IMR-90 (cell line): ENCODE measurements around the gene APOBR. TPM values are rescaled to one million over a fixed set of nuclear protein-coding genes. Genes with fewer than 3 reads are reported as not detected.
A peak's percentile ranks its signal among the peaks of the same experiment; 100 is the strongest.

Experiments
- ATAC-seq: fragments of 200-7000 bp; cut with Tn5 transposase; 2 replicates; pipeline ENCODE4 v1.9.1; 2020; ENCODE audit warnings: low read depth, mild to moderate bottlenecking, moderate library complexity
- BruUV-seq: library from RNA; stranded (reverse); fragments of 400-500 nt; replicated peaks from 2 replicates; lab custom pipeline; 2021; lab: Mats Ljungman, UMichigan
- CTCF ChIA-PET: fragments of 300-600 bp; formaldehyde crosslinking; extraction: SDS; loops from one replicate; lab custom pipeline; 2021; ENCODE audit warnings: antibody characterized with exemption; lab: Yijun Ruan, JAX
- POLR2A ChIA-PET: fragments of 300-600 bp; sonication (Branson Sonifier 250); formaldehyde crosslinking; loops from one replicate; lab custom pipeline; 2022; ENCODE audit warnings: antibody characterized with exemption; ENCODE audit not compliant: unreplicated experiment; lab: Charles Lee
- DNase-seq: peaks from one replicate; pipeline ENCODE4 v3.0.0; 2013
- H2AFZ ChIP-seq: replicated peaks from 2 replicates; pipeline ENCODE3; 2013; ENCODE audit warnings: low read length, mild to moderate bottlenecking; ENCODE audit not compliant: poor library complexity
- H2AK5ac ChIP-seq: 2 replicates; pipeline ENCODE4 v1.6.1; 2013; ENCODE audit warnings: low read depth, low read length, inconsistent platforms
- H2AK9ac ChIP-seq: replicated peaks from 2 replicates; pipeline ENCODE3; 2013; ENCODE audit warnings: mild to moderate bottlenecking, low read depth, low read length, moderate library complexity; ENCODE audit not compliant: poor library complexity
- H2BK120ac ChIP-seq: 2 replicates; pipeline ENCODE4 v1.6.1; 2013; ENCODE audit warnings: low read depth, low read length, inconsistent platforms
- H2BK15ac ChIP-seq: 3 replicates; pipeline ENCODE4 v1.6.1; 2013; ENCODE audit warnings: low read depth, low read length, inconsistent platforms
- H2BK20ac ChIP-seq: 2 replicates; pipeline ENCODE4 v1.6.1; 2013; ENCODE audit warnings: low read depth, mild to moderate bottlenecking, inconsistent platforms, low read length, moderate library complexity
- H2BK5ac ChIP-seq: 2 replicates; pipeline ENCODE4 v1.6.1; 2013; ENCODE audit warnings: mild to moderate bottlenecking, low read depth, low read length, inconsistent platforms; ENCODE audit not compliant: poor library complexity, severe bottlenecking
- H3K14ac ChIP-seq: replicated peaks from 2 replicates; pipeline ENCODE4 v1.6.1; 2013; ENCODE audit warnings: low read depth, low read length, inconsistent platforms
- H3K18ac ChIP-seq: 2 replicates; pipeline ENCODE4 v1.6.1; 2013; ENCODE audit warnings: low read depth, low read length, control low read depth
- H3K23ac ChIP-seq: 2 replicates; pipeline ENCODE4 v1.6.1; 2013; ENCODE audit warnings: low read depth, low read length, inconsistent platforms
- H3K27ac ChIP-seq: 2 replicates; pipeline ENCODE4 v1.5.1; 2013; ENCODE audit warnings: mild to moderate bottlenecking, control low read depth, low read length; ENCODE audit not compliant: insufficient read depth
- H3K27me3 ChIP-seq: 2 replicates; pipeline ENCODE4 v1.6.1; 2013; ENCODE audit warnings: low read length; ENCODE audit not compliant: control insufficient read depth, insufficient read depth
- H3K36me3 ChIP-seq: 2 replicates; pipeline ENCODE4 v1.6.1; 2013; ENCODE audit warnings: low read length, mixed read lengths; ENCODE audit not compliant: control insufficient read depth, insufficient read depth
- H3K4ac ChIP-seq: 2 replicates; pipeline ENCODE4 v1.6.1; 2013; ENCODE audit warnings: low read depth, low read length, inconsistent platforms
- H3K4me1 ChIP-seq: 2 replicates; pipeline ENCODE4 v1.6.1; 2013; ENCODE audit warnings: low read length, mixed read lengths; ENCODE audit not compliant: control insufficient read depth, insufficient read depth
- H3K4me2 ChIP-seq: 2 replicates; pipeline ENCODE4 v1.6.1; 2013; ENCODE audit warnings: low read depth, mild to moderate bottlenecking, control low read depth, low read length, moderate library complexity
- H3K4me3 ChIP-seq: 2 replicates; pipeline ENCODE4 v1.5.1; 2013; ENCODE audit warnings: low read depth, mild to moderate bottlenecking, control low read depth, low read length, moderate library complexity; ENCODE audit not compliant: insufficient read depth
- H3K56ac ChIP-seq: 2 replicates; pipeline ENCODE4 v1.6.1; 2013; ENCODE audit warnings: low read length, inconsistent platforms; ENCODE audit not compliant: insufficient read depth; ENCODE audit errors: extremely low read depth
- H3K79me1 ChIP-seq, 2 experiments: 2 replicates each; pipeline ENCODE4 v1.6.1; 2013; ENCODE audit warnings: low read length in 2 of 2, inconsistent platforms in 1 of 2, low read depth in 1 of 2
- H3K9ac ChIP-seq: 2 replicates; pipeline ENCODE4 v1.6.1; 2013; ENCODE audit warnings: low read depth, low read length, control low read depth
- H3K9me1 ChIP-seq: 2 replicates; pipeline ENCODE4 v1.6.1; 2013; ENCODE audit warnings: low read length, inconsistent platforms; ENCODE audit not compliant: insufficient read depth
- H3K9me3 ChIP-seq: 2 replicates; pipeline ENCODE4 v1.6.1; 2013; ENCODE audit warnings: low read length; ENCODE audit not compliant: control insufficient read depth, insufficient read depth
- H4K20me1 ChIP-seq: 2 replicates; pipeline ENCODE4 v1.6.1; 2013; ENCODE audit warnings: low read length, inconsistent platforms; ENCODE audit not compliant: insufficient read depth
- H4K5ac ChIP-seq: 2 replicates; pipeline ENCODE4 v1.6.1; 2013; ENCODE audit warnings: mild to moderate bottlenecking, low read depth, low read length, control low read depth
- H4K8ac ChIP-seq, 2 experiments: 2 replicates each; pipeline ENCODE4 v1.6.1; 2013; ENCODE audit warnings: low read depth in 2 of 2, low read length in 2 of 2, control low read depth in 1 of 2, inconsistent platforms in 1 of 2
- H4K91ac ChIP-seq: 2 replicates; pipeline ENCODE4 v1.6.1; 2013; ENCODE audit warnings: low read depth, low read length, inconsistent platforms; ENCODE audit not compliant: insufficient read depth
- BHLHE40 ChIP-seq: fragments of 150-350 bp; IDR thresholded peaks from 2 replicates; pipeline ENCODE4 v1.6.1; 2016; ENCODE audit warnings: mild to moderate bottlenecking, low read depth, low read length
- CHD1 ChIP-seq: IDR thresholded peaks from 2 replicates; pipeline ENCODE4 v1.6.1; 2012; ENCODE audit warnings: low read depth, low read length, improper control_type of control experiment
- CTCF ChIP-seq: conservative IDR thresholded peaks from 2 replicates; pipeline ENCODE4 v1.5.1; 2012; ENCODE audit warnings: mild to moderate bottlenecking, low read depth, low read length, improper control_type of control experiment
- ELK1 ChIP-seq: fragments of 150-350 bp; IDR thresholded peaks from 2 replicates; pipeline ENCODE4 v1.6.1; 2016; ENCODE audit warnings: low read depth, mild to moderate bottlenecking, low read length, moderate library complexity, borderline replicate concordance
- FOS ChIP-seq: fragments of 150-350 bp; IDR thresholded peaks from 2 replicates; pipeline ENCODE4 v1.6.1; 2016; ENCODE audit warnings: low read depth, low read length
- MAZ ChIP-seq: IDR thresholded peaks from 2 replicates; pipeline ENCODE4 v1.6.1; 2012; ENCODE audit warnings: low read depth, mild to moderate bottlenecking, low read length, improper control_type of control experiment, moderate library complexity, borderline replicate concordance
- MXI1 ChIP-seq: IDR thresholded peaks from 2 replicates; pipeline ENCODE4 v1.6.1; 2012; ENCODE audit warnings: low read depth, mild to moderate bottlenecking, low read length, moderate library complexity, borderline replicate concordance
- NFE2L2 ChIP-seq: fragments of 150-350 bp; IDR thresholded peaks from 2 replicates; pipeline ENCODE4 v1.6.1; 2016; ENCODE audit warnings: low read depth, mild to moderate bottlenecking, low read length
- POLR2A ChIP-seq: IDR thresholded peaks from 2 replicates; pipeline ENCODE4 v1.6.1; 2012; ENCODE audit warnings: mild to moderate bottlenecking, low read depth, low read length
- RAD21 ChIP-seq: IDR thresholded peaks from 2 replicates; pipeline ENCODE4 v1.6.1; 2012; ENCODE audit warnings: low read length, improper control_type of control experiment
- RCOR1 ChIP-seq: IDR thresholded peaks from 2 replicates; pipeline ENCODE4 v1.6.1; 2012; ENCODE audit warnings: mild to moderate bottlenecking, low read length, improper control_type of control experiment; ENCODE audit not compliant: insufficient replicate concordance
- RFX5 ChIP-seq: IDR thresholded peaks from 2 replicates; pipeline ENCODE4 v1.8.0; 2012; ENCODE audit warnings: low read depth, mild to moderate bottlenecking, low read length, moderate library complexity
- SMC3 ChIP-seq: fragments of 150-350 bp; IDR thresholded peaks from 2 replicates; pipeline ENCODE4 v1.6.1; 2016; ENCODE audit warnings: low read depth, mild to moderate bottlenecking, antibody characterized with exemption, low read length, moderate library complexity
- USF2 ChIP-seq: fragments of 150-350 bp; IDR thresholded peaks from 2 replicates; pipeline ENCODE4 v1.6.1; 2017; ENCODE audit warnings: mild to moderate bottlenecking, antibody characterized with exemption, low read length, low read depth
- WGBS, 2 experiments: methylation state at CpG; one replicate each; pipeline versions ENCODE4 v1.1.5 to v1.1.7; 2013; ENCODE audit warnings: missing lambda C conversion rate in 2 of 2; ENCODE audit not compliant: insufficient read length in 1 of 2; ENCODE audit errors: extremely low coverage in 2 of 2; 5-methylcytosine and 5-hydroxymethylcytosine counted together
- dilution Hi-C: fragments of 300-500 bp; cut with HindIII; formaldehyde crosslinking; loops from one replicate; pipeline ENCODE4 v1.14.3; 2018; ENCODE audit warnings: low sequenced_read_pairs; ENCODE audit not compliant: unreplicated experiment
- in situ Hi-C: fragments of 300-500 bp; cut with MboI; formaldehyde crosslinking; loops from 3 replicates; pipeline ENCODE4 v1.14.3; 2019; ENCODE audit warnings: low sequenced_read_pairs, inconsistent platforms, mixed read lengths
- intact Hi-C: fragments of 100-400 bp; cut with micrococcal nuclease; formaldehyde crosslinking; loops from 2 replicates; pipeline ENCODE4 v1.10.0; 2022
- polyA plus RNA-seq, 3 experiments: library from polyadenylated mRNA; depleted of rRNA; stranded (reverse); fragments of >200 nt; gene quantifications; 2 replicates each; pipeline ENCODE4 v1.2.3, GENCODE V29; 2012; ENCODE audit warnings: low replicate concordance in 1 of 3
- total RNA-seq: library from RNA; depleted of rRNA; stranded (reverse); fragments of >200 nt; gene quantifications from 2 replicates; pipeline ENCODE4 v1.2.3, GENCODE V29; 2012

APOBR gene
- total and polyA plus RNA-seq, 2 of the 4 experiments (the other 2 are of a cell fraction) = not detected

DNA sequence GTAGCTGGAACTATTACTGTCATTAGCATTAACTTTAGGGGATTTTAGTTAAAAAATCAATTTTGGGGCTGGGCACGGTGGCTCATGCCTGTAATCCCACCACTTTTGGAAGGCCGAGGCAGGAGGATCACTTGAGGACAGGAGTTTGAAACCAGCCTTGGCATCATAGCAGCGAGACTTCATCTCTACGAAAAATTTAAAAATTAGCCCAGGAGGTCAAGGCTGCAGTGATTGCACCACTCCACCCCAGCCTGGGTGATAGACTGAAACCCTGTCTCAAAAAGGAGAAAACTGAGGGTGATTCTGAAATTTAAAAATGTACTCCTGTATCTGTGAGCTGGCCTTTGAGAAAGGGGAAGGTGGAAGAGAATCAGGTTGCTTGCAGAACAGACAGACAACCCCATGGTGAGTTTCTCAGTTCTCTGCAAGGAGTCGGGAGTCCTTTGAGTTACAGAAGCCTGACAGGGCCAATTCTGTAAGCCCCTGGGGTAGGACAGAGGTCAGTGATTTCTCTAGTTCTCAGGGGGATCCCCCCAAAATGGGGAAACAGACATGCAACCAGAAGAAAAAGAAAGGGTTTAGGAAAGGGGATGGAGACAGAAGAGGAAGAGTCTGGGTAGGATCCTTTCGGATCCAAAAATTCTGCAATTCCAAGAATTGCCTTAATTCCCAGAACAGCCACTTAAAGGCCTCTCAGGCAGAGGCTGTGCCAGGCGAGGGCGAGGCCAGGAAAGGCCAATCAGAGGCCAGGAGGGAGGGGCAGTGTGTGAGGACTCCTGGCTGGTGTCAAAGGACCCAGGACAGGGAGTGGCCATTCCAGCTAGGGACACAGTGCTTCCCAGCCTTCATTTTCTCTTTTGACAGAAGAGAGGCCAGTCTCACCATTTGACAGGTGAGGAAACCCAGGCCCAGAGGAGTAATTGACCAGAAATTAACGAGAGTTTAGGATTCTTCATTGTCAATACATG is 37.6 kb downstream of the APOBR start:
- Histone ChIP-seq H3K56ac (no peak overlapping the region), H2BK20ac (no peak overlapping the region), H3K23ac (no peak overlapping the region), H2AK9ac (no peak overlapping the region), H4K91ac (no peak overlapping the region), H4K5ac (no peak overlapping the region), H3K9me1 (peaks cover 5% of the 10 kb centered on the region; the same call in 1 of the 2 replicates), H3K9me3 (no peaks in the 10 kb centered on the region), H3K79me1 (peaks cover 3 to 10% of the 10 kb centered on the region in 2 experiments), H3K36me3 (peaks cover 20% of the 10 kb centered on the region), H3K27me3 (no peaks in the 10 kb centered on the region), H4K8ac (no peak overlapping the region), H2BK15ac (no peak overlapping the region), H2BK120ac (no peak overlapping the region), H3K4me2 (no peak overlapping the region), H3K4me1 (peaks cover under 1% of the 10 kb centered on the region; the same call in 1 of the 2 replicates), H3K14ac (no peak overlapping the region), H2BK5ac (no peak overlapping the region), H3K4ac (no peak overlapping the region), H3K27ac (no peak overlapping the region), H4K20me1 (no peaks in the 10 kb centered on the region; the same call in 1 of the 2 replicates), H2AK5ac (no peak overlapping the region), H3K9ac (no peak overlapping the region), H2AFZ (no peak overlapping the region), H3K4me3 (no peak overlapping the region), H3K18ac (no peak overlapping the region)
- in situ Hi-C loops = no loop called here
- ChIA-PET POLR2A (interaction anchor here (0.5 kb wide), 1 partner anchor 9 kb away, joined by 11 read pairs; no protein-coding TSS in a partner anchor), CTCF (no interaction called here)
- 60% methylated on average over 3 of the region's 9 CpGs; no CpG with 5 or more reads in 1 of the 2 experiments for WGBS, 2 experiments
- TF ChIP-seq MAZ (no peak), FOS (no peak), CTCF (no peak), RCOR1 (no peak), ELK1 (no peak), RFX5 (no peak), USF2 (no peak), POLR2A (no peak), MXI1 (no peak), NFE2L2 (no peak), CHD1 (no peak), BHLHE40 (no peak), RAD21 (no peak), SMC3 (no peak)
- DNase-seq = no peak
- dilution Hi-C loops = no loop called here
- intact Hi-C loops = no loop called here
- no TSS peak for BruUV-seq
- ATAC-seq = peak; percentile 72
